ENCODE results near the gene ADARB2.

- TF ChIP-seq CTCF (IDR thresholded peaks at IDR 0.05) (no peak), POLR2A (IDR thresholded peaks at IDR 0.05) (no peak)
These were observed 312.7 kb downstream of the ADARB2 start for GRCh38 chr10:1424648-1425047.
